Activated CD4-positive, alpha-beta T cell treated with anti-CD3 and anti-CD28 coated beads, Interleukin-2, amount 50 U/mL, for 48 hours (primary cell): ENCODE results near the gene PPARA.
"Not testable (repeated sequence)": the region's sequence is repeated elsewhere in the genome, so short reads cannot be mapped to it uniquely, and the experiment has no call there.

Experiments used
- DNase-seq, 2 experiments: peaks; one replicate each; pipeline ENCODE4 v3.0.0-alpha.2; 2020

Gene PPARA

DNA sequence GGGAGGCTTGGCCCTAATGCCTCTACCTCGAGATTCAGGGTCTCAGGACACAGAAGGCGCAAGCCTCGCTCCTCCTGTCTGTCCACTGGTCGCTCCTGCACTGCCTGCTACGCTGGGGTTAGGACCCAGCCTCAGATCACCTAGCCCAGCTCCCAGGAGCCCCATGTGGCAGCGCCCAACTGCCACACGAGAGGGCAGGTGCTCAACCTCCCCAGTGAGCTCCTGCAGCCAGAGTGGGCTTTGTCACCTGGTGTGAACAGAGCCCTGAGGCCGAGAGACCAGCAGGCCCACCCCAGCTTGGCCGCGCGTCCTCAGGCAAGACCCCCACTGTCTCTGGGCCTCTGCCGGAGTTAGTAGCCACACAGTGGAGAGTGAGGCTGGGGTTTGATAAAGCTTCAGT, 21.7 kb upstream of the PPARA start:
- no peak for DNase-seq

- DNase-seq: no peak
Measured at GRCh38 chr22:46129390-46130041, 20.8 kb upstream of the PPARA start.

- no peak for DNase-seq
Measured at GRCh38 chr22:46131151-46131587, 19.2 kb upstream of the PPARA start.

- DNase-seq: not testable (repeated sequence)
Measured at GRCh38 chr22:46132193-46132829, 18.0 kb upstream of the PPARA start.

DNA sequence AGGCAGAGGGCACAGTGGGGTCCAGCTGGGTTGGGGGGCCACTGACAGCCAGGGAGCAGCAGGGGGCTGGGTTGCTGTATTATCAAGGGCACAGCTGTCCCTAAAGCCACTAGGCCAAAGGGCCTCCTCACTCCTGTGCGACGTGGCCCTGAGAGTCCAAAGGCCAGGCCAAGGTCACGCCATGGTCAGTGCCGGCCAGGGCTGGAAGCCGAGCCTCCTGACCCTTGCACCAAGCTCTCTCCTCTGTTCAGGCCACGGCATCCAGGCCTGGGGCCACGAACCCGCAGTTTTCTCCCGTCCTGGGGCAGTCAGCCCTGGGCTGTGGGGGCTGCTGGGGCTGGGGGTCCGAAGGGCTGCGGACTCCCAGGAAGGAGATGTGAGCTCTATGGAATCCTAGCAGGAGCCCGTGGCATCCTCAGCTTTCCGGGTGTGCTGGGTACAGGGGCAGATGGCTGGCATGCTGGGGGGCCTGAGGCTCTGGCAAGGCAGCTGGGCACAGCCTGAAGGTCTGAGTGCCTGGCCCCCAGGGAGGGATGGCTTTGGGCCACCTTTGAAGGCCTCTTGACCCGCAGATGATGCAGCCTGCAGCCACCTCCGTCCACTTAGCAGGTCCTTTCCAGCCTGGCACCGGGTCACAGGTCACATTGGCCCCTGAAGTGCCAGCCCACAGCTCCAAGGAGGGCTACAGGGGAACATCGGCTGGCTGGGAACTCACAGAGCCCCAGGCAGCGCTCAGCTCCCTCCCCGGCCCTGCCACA, 17.3 kb upstream of the PPARA start:
- DNase-seq: no peak

DNA sequence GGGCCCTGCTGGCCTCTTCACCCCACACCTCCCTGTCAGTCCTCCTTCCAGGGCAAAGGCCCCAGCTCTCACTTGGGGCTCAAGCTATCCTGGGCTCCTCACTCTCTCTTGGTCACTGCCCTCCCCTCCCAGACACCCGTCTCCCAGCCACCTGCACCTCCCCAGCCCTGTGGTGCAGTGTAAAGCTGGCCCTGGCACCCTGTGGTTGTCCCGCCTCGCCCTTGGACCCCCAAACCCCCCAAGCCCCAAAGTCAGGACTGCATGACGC, 16.8 kb upstream of the PPARA start:
- no peak for DNase-seq

DNA sequence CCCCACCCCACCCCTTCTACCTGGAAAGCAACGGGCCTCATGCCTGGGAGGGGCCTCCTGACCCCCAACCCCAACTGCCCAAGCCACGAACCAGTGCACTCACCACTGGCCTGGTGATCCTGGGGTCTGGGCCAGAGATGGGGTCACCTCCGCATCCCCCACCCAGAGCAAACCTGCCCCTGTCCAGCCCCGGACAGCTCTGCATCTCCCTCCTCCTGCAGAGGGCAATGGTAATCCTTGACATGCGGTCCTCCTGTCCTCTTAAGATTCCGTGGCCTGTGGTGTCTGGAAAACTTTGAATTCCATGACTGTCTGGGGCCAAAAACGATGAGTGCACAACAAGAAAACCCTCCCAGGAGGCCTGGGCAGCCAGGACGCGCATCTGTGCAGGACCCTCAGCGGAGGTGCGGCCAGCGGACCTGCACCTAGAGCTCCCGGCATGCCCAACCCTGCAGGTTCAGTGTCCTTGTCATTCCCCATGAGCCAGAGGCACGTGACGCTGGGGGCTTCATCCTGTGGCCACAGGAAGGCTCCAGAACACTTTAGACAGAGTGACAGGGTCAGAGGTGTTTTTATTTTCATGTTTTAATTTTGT, 16.1 kb upstream of the PPARA start:
- DNase-seq: no peak

- no peak for DNase-seq
Measured at GRCh38 chr22:46135611-46136485, 14.5 kb upstream of the PPARA start.

GRCh38 chr22:46136486-46137217, 13.7 kb upstream of the PPARA start:
- no peak for DNase-seq

- no peak for DNase-seq
Measured at GRCh38 chr22:46137218-46137766, 13.0 kb upstream of the PPARA start.

GRCh38 chr22:46138058-46138797, 12.1 kb upstream of the PPARA start:
- no peak for DNase-seq

DNA sequence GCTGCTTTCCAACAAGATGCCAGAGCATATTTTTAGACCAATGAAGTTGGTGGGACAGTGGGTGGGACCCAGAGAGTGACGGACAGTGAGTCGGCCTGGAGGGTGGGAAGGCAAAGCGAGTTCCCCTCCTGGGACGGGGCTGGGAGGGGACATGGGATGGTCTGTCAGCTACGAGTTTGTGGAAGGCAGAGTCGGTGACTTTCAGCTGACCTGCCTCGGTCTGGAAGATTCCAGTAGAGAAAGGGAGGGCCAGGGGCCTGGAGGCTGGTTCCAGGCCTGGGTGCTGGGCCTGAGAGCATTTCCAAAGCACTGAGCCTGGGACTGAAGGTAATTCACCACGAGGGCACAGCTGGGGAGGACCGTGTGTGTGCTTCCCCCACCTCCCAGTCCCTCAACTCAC, 10.9 kb upstream of the PPARA start:
- not testable (repeated sequence) for DNase-seq

DNA sequence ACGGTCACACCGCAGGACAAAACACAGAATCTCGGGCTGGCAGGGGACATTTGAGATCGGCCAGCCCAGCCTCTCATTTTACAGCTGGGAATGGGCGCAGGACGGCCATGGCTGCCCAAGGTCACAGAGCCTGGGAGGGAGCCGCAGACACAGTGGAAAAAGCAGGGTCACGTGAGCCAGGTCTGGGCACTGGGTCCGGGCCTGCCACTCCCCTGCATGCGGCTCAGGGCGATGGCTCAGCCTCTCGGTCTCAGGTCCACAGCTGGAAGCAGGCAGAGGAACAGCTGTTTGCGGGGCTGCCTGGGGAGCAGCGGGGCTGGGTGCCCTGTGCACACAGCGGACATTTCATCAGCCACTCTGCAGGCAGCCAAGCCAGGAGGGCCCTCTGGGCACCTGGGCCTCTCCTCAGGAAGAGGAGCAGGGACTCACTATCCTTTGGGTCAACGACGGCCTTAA, 10.4 kb upstream of the PPARA start:
- no peak for DNase-seq

- no peak for DNase-seq
Measured at GRCh38 chr22:46140989-46141928, 9.1 kb upstream of the PPARA start.

DNA sequence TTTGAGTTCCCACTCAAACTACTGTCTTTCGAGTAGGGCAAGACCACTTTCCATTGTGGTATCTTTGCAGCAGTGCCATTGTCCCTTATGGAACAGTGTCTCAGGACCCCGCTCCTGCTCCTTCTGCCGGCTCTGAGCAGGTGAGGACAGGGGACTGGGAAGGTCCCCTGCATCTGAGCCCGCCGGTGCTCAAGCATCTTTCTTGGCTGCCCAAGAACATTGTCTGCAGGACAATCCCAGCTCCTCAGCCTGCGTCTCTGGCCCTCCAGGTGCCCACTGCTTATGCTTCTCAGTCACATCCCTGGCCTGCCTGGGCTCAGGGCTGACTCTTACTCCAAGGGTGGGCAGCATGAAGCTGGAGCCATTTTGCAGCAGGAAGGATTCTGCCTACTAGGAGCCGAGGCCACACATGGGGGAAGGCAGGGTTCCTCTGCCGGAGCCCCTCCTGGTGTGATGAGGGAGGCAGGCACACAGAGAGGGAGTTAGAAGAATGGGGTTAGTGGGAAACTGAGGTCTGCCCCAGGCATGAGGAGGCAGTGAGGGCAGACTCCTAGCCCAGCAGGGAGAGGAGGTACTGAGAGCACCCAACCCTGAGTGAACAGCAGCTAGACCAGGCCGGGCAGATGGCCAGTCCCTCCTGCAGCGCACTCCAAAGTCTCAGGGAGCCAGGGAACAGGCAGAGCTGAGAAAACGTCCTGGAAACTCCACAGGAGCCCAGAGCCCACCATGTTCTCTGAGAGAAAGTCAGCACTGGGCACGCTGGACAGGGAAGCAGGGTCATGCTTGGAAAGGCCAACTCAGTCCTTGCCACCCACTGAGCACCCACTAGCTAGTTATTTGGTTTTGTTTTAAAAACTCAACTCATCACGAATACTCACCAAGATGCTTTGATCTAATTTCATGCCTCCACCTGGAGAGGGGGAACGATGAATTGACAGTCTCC, 7.5 kb upstream of the PPARA start:
- DNase-seq: no peak

DNA sequence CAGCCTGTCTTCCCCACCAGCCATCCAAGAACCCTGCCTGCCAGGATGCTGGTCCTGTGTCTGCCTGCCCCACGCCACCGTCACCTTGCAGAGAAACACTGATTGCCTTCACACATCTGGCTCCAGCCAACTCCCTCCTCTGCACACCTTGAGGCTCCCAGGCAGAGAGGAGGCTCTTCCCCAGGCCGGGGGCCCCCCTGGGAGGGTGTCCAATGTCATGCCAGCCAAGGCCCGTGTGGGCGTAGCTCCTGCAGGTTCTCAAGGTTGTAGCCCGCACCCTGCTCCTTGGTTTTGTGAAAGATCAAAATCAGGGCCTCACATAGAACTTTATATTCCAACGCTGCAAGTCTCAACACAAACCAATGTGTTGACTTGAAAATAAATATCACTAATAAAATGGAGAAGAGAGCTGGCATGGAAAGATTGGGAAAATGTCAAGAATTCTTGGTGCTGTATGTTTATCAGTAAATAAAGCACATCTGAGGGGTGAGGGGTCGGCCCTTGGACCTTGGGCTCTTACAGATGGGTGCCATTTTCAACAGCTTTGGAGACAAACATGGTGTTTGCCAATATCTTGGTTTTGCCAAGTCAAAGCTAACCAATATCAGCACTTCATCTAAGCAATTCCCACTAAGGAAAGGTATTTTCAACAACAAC, 6.7 kb upstream of the PPARA start:
- DNase-seq: no peak

DNA sequence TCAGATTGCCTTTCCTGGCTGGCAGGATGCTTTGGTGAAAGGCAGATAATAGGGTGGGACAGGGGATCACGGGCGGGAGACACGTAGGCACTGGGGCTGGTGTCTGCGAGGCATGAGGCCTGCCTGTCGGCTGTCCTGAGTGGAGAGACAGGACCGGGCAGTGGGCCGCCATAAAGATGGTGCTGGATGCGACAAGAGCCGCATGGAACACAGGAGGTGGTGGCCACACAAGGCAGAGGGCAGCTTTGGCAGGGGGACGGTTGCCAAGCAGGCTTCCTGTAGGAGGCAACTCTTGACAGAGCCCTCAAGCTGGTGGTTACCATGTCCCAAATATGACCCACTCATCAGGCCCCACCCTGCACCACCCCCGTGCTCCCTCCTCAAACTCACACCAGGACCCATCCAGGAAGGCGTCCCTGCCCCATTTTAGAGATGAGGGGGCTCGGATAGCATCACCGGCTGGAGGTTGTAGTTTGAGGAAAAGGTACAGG, 4.9 kb upstream of the PPARA start:
- DNase-seq: no peak

GRCh38 chr22:46145896-46146295, 4.4 kb upstream of the PPARA start:
- DNase-seq: no peak
